CD4-positive, CD25-positive, alpha-beta regulatory T cell (primary cell): Measurements from ENCODE around the gene SLC16A5. TPM values are rescaled to one million over a fixed set of nuclear protein-coding genes. Genes with fewer than 3 reads are reported as not detected.

Experiments
- ATAC-seq, 2 donors: fragments of 150-1000 bp; cut with Tn5 transposase; one replicate each; pipeline ENCODE4 v1.10.0; 2021; ENCODE audit warnings: low read depth in 2 of 2, moderate number of reproducible peaks in 2 of 2, moderate library complexity in 1 of 2
- DNase-seq, 3 donors: peaks; one replicate each; pipeline versions ENCODE4 v3.0.0 to v3.0.0-alpha.2; 2012 to 2022; ENCODE audit warnings: mixed read lengths in 1 of 3
- H3K27ac ChIP-seq: one replicate; pipeline ENCODE4 v1.7.0; 2013; ENCODE audit warnings: mild to moderate bottlenecking, low read length; ENCODE audit not compliant: insufficient read depth, poor library complexity, severe bottlenecking
- H3K27me3 ChIP-seq: one replicate; pipeline ENCODE4 v1.7.0; 2013; ENCODE audit warnings: low read length; ENCODE audit not compliant: control insufficient read depth, insufficient read depth
- H3K36me3 ChIP-seq: one replicate; pipeline ENCODE4 v1.7.0; 2013; ENCODE audit warnings: mild to moderate bottlenecking, low read length, moderate library complexity; ENCODE audit not compliant: control insufficient read depth, insufficient read depth
- H3K4me1 ChIP-seq: 2 replicates; pipeline ENCODE4 v1.7.0; 2013; ENCODE audit warnings: mild to moderate bottlenecking, low read length; ENCODE audit not compliant: insufficient read depth, control insufficient read depth, poor library complexity, severe bottlenecking
- H3K4me3 ChIP-seq: one replicate; pipeline ENCODE4 v1.7.0; 2013; ENCODE audit warnings: low read depth, mild to moderate bottlenecking, low read length, moderate library complexity
- H3K9me3 ChIP-seq, 2 experiments: 1 replicate in 1 of 2; 2 replicates in 1 of 2; pipeline ENCODE4 v1.7.0; 2013; ENCODE audit warnings: low read length in 2 of 2, mild to moderate bottlenecking in 1 of 2, moderate library complexity in 1 of 2; ENCODE audit not compliant: control insufficient read depth in 2 of 2
- H3K27ac Mint-ChIP-seq, 3 donors: one replicate each; pipeline ENCODE4 v1.8.0; 2020 to 2022; ENCODE audit warnings: mild to moderate bottlenecking in 3 of 3, mixed read lengths in 3 of 3, moderate library complexity in 2 of 3
- H3K27me3 Mint-ChIP-seq: one replicate; pipeline ENCODE4 v1.8.0; 2022; ENCODE audit warnings: mild to moderate bottlenecking, mixed read lengths
- H3K36me3 Mint-ChIP-seq: one replicate; pipeline ENCODE4 v1.8.0; 2020; ENCODE audit warnings: mixed read lengths
- H3K4me1 Mint-ChIP-seq, 4 donors: one replicate each; pipeline ENCODE4 v1.8.0; 2020 to 2022; ENCODE audit warnings: mixed read lengths in 4 of 4, mild to moderate bottlenecking in 1 of 4
- H3K4me3 Mint-ChIP-seq, 4 donors: one replicate each; pipeline ENCODE4 v1.8.0; 2020 to 2022; ENCODE audit warnings: mild to moderate bottlenecking in 4 of 4, mixed read lengths in 4 of 4, moderate library complexity in 3 of 4
- H3K9me3 Mint-ChIP-seq, 7 donors: one replicate each; pipeline ENCODE4 v1.8.0; 2020 to 2022; ENCODE audit warnings: mixed read lengths in 7 of 7, mild to moderate bottlenecking in 3 of 7, moderate library complexity in 2 of 7
- polyA plus RNA-seq, 4 donors: library from polyadenylated mRNA; unstranded; fragments of 300-500 nt; fragmentation: Illumina TruSeq; gene quantifications; one replicate each; pipeline ENCODE4 v1.2.3, GENCODE V29; 2021
- total RNA-seq: library from RNA; stranded (reverse); gene quantifications from one replicate; pipeline ENCODE4 v1.2.3, GENCODE V29; 2022

The SLC16A5 gene
- total and polyA plus RNA-seq, 5 donors from 2014 or later = 1.3 to 9.3 (median 2.2) TPM

DNA sequence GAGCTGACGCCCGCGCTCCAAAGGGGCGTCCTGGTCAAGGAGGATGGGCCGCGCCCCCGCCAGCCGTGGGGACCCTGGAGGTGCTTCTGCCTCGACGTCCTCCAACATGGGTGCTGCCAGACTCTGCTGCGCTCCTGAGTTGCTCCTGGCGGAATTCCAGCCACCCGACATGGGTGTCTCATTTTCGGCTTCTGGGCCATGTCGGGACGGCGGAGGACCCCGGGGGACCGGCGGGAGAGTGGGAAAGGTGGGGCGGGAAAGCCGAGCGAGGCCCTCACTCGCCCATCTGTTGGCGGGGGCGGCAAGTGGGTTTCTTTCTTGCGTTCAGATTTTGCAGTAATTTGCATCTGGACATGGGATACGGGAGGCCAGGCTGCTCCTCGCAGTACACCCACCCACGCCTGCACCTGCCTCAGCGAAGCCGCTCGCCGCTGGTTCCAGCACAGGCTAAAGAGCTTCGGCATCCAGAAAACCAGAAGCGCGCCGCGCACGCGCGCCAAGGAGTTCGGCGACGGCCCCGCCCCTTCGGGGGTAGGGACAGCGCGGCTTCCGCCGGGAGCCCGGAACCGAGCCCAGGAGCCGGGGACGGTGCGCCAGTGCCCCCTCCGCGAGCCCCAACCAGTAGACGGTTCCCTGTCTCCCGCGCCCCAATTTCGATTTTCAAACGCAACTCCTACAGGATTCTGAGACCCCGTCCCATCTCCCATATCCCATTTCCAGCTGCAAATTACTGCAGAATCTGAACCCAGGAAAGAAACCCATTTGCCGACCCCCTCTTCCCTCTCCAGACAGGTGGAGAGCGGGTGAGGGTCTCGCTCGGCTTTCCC is 21.9 kb downstream of the SLC16A5 start, which contains the start of gene ARMC7:
Gene ARMC7 (plus strand): TSS at position 563 of the 827 bp plus-strand sequence. CDS start 320 bp downstream, outside the sequence.
- ATAC-seq = peak; percentile 79 to 81
- no peaks in the 10 kb centered on the region for H3K27me3 ChIP-seq
- H3K27ac ChIP-seq = peak within 1 kb of the TSS; percentile 74
- peak; percentile 87 to 89 (median 88) for DNase-seq
- H3K36me3 ChIP-seq = no peaks in the 10 kb centered on the region
- H3K9me3 ChIP-seq = no peaks in the 10 kb centered on the region
- H3K27me3 Mint-ChIP-seq = no peaks in the 10 kb centered on the region
- H3K36me3 Mint-ChIP-seq = peaks cover 10% of the 10 kb centered on the region
- H3K27ac Mint-ChIP-seq = peak within 1 kb of the TSS; percentile 69 to 91 (median 89)
- peaks cover 0 to 2% (median 0%) of the 10 kb centered on the region in 7 donors for H3K9me3 Mint-ChIP-seq
- peak within 1 kb of the TSS; percentile 74 for H3K4me3 ChIP-seq
- H3K4me1 Mint-ChIP-seq = peaks cover 14 to 41% (median 28%) of the 10 kb centered on the region in 4 donors
- peaks cover 35% of the 10 kb centered on the region for H3K4me1 ChIP-seq
- H3K4me3 Mint-ChIP-seq = peak within 1 kb of the TSS; percentile 91 to 92 (median 92)

DNA sequence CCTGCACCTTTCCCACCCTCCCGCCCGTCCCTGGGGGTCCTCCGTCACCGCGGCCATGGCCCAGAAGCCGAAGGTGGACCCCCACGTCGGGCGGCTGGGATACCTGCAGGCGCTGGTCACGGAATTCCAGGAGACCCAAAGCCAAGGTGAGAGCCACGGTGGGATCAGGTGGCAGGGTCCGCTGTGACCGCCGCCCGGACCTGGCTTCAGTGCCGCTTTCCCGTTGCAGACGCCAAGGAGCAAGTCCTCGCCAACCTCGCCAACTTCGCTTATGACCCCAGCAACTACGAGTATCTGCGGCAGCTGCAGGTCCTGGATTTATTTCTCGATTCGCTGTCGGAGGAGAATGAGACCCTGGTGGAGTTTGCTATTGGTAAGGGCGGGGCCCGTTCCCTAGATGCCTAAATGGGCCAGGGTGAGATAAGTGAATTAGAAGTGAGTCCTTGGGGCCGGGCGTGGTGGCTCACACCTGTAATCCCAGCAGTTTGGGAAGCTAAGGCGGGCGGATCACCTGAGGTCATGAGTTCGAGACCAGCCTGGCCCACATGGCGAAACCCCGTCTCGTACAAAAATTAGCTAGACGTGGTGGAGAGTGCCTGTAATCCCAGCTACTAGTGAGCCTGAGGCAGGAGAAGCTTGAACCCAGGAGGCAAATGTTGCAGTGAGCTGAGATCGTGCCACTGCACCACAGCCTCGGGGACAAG is 22.6 kb downstream of the SLC16A5 start:
- Histone ChIP-seq H3K4me3 (peak overlapping the region; percentile 74), H3K36me3 (no peaks in the 10 kb centered on the region), H3K9me3 (no peaks in the 10 kb centered on the region), H3K4me1 (peaks cover 42% of the 10 kb centered on the region), H3K27me3 (no peaks in the 10 kb centered on the region), H3K27ac (peak overlapping the region; percentile 74)
- no peaks in the 10 kb centered on the region for H3K27me3 Mint-ChIP-seq
- H3K4me1 Mint-ChIP-seq = peaks cover 18 to 47% (median 33%) of the 10 kb centered on the region in 4 donors
- H3K9me3 Mint-ChIP-seq = peaks cover 0 to 2% (median 0%) of the 10 kb centered on the region in 7 donors
- H3K36me3 Mint-ChIP-seq = peaks cover 13% of the 10 kb centered on the region
- H3K4me3 Mint-ChIP-seq = peak overlapping the region; percentile 91 to 92 (median 92)
- DNase-seq (peak in 1 of 3 donors; percentile 39), ATAC-seq (no peak)
- H3K27ac Mint-ChIP-seq = peak overlapping the region in 2 of 3 donors; percentile 89 to 91

DNA sequence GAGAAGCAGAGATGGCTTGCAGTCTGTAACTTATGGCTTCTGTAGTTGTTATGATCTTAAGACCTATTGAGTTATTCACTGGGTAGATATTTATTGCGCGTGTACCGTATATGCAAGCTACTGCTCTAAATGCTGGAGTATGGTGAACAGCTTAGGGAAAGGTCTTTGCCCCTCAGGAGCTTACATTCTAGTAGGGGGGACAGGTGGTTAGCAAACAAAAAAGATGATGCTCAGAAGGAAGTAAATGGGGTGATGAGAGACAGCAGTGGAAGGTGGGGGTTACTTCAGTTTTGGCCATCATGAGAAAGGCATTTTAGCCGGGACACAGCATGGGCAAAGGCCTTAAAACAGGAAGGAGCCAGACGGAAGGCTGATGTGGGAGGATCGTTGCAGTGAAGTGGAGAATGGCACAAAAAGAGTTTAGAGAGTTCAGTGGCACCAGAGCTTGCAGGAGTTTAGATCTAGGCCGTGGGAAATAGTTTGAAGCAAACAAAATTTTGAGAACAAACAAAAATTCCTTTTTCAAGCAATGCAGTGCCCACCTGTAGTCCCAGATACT is 24.1 kb downstream of the SLC16A5 start:
- Histone ChIP-seq H3K36me3 (no peaks in the 10 kb centered on the region), H3K27ac (no peak overlapping the region), H3K27me3 (no peaks in the 10 kb centered on the region), H3K9me3 (no peaks in the 10 kb centered on the region), H3K4me1 (peaks cover 42% of the 10 kb centered on the region), H3K4me3 (peak overlapping the region; percentile 37)
- Mint-ChIP-seq H3K36me3 (peaks cover 13% of the 10 kb centered on the region), H3K27me3 (no peaks in the 10 kb centered on the region), H3K4me1 (peaks cover 17 to 54% (median 34%) of the 10 kb centered on the region in 4 donors), H3K4me3 (peak overlapping the region; percentile 82 to 92 (median 91)), H3K27ac (peak overlapping the region; percentile 58 to 79 (median 71)), H3K9me3 (no peaks in the 10 kb centered on the region)
- ATAC-seq (no peak), DNase-seq (no peak)

- Histone ChIP-seq H3K36me3 (no peaks in the 10 kb centered on the region), H3K27ac (peak overlapping the region; percentile 78), H3K27me3 (no peaks in the 10 kb centered on the region), H3K4me3 (peak overlapping the region; percentile 86), H3K4me1 (peaks cover 37% of the 10 kb centered on the region), H3K9me3 (no peaks in the 10 kb centered on the region)
- Mint-ChIP-seq H3K4me3 (peak overlapping the region; percentile 89 to 97 (median 92)), H3K4me1 (peaks cover 21 to 52% (median 37%) of the 10 kb centered on the region in 4 donors), H3K9me3 (no peaks in the 10 kb centered on the region), H3K36me3 (peaks cover 13% of the 10 kb centered on the region), H3K27ac (peak overlapping the region; percentile 91 to 100 (median 92)), H3K27me3 (no peaks in the 10 kb centered on the region)
- ATAC-seq (peak; percentile 71 to 72), DNase-seq (peak; percentile 84 to 96 (median 91))
Observed at GRCh38 chr17:75113798-75114551, 26.2 kb downstream of the SLC16A5 start.

DNA sequence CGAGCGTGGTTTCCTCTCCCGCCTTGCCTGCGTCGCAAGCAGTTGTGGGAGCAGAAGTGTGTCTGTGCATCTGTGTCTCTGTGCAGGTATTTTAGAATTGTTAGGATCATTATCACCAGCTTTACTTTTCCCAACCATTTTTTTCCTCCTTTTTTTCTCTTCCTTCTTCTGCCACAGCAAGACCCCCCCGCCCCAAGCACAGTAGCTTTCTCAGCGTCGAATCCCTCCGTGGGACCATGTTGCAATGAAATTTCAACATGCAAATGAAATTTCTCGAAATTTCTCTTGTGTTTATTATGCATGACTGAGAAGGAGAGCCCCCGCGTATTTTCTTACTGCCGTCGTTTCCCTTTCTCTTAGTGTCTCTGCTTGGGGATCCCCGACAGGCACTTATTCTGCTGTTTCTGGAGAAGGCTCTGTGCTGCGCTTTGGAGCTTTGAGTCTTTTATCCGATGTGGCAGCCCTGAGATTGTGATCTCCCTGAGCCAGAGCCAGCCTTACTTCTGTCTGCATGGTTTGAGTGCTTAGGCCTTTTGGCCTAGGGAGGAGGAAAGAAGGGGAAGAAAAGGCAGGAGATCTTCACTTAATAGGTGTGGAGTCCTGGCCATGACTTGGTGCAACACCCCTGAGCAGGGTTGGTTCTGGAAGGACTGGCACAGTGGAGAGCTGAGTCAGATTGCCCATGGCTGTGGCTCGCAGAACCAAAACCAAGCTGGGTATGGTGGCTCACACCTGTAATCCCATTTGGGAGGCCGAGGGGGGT is 27.0 kb downstream of the SLC16A5 start:
- Mint-ChIP-seq H3K36me3 (peaks cover 13% of the 10 kb centered on the region), H3K27ac (peak overlapping the region; percentile 91 to 100 (median 92)), H3K27me3 (no peaks in the 10 kb centered on the region), H3K4me3 (peak overlapping the region; percentile 89 to 97 (median 92)), H3K4me1 (peaks cover 21 to 52% (median 36%) of the 10 kb centered on the region in 4 donors), H3K9me3 (no peaks in the 10 kb centered on the region)
- Histone ChIP-seq H3K4me1 (peaks cover 32% of the 10 kb centered on the region), H3K36me3 (no peaks in the 10 kb centered on the region), H3K27ac (peak overlapping the region; percentile 78), H3K27me3 (no peaks in the 10 kb centered on the region), H3K4me3 (peak overlapping the region; percentile 86), H3K9me3 (no peaks in the 10 kb centered on the region)
- no peak for ATAC-seq
- DNase-seq = peak in 1 of 3 donors; percentile 38

GRCh38 chr17:75115555-75115954 is 27.8 kb downstream of the SLC16A5 start:
- Histone ChIP-seq H3K4me3 (no peak overlapping the region), H3K27me3 (no peaks in the 10 kb centered on the region), H3K36me3 (no peaks in the 10 kb centered on the region), H3K27ac (peak overlapping the region; percentile 26), H3K4me1 (peaks cover 30% of the 10 kb centered on the region), H3K9me3 (no peaks in the 10 kb centered on the region)
- peak overlapping the region in 2 of 4 donors; percentile 22 to 92 for H3K4me3 Mint-ChIP-seq
- ATAC-seq (no peak), DNase-seq (no peak)
- H3K27ac Mint-ChIP-seq = peak overlapping the region in 1 of 3 donors; percentile 92
- peaks cover 21 to 49% (median 33%) of the 10 kb centered on the region in 4 donors for H3K4me1 Mint-ChIP-seq
- H3K9me3 Mint-ChIP-seq = no peaks in the 10 kb centered on the region
- no peaks in the 10 kb centered on the region for H3K27me3 Mint-ChIP-seq
- H3K36me3 Mint-ChIP-seq = peaks cover 17% of the 10 kb centered on the region
